CD4-positive, alpha-beta T cell (primary cell): Measurements from ENCODE around the gene ARMH3. TPM values are rescaled to one million over a fixed set of nuclear protein-coding genes. Genes with fewer than 3 reads are reported as not detected.

ENCODE experiments used
- ATAC-seq: fragments of 200-7000 bp; cut with Tn5 transposase; one replicate; pipeline ENCODE4 v1.10.0; 2022; ENCODE audit warnings: mild to moderate bottlenecking; ENCODE audit not compliant: poor library complexity
- CTCF ChIA-PET: fragments of 350-600 bp; sonication (Branson Sonifier 250); formaldehyde crosslinking; loops from one replicate; lab custom pipeline; 2021; ENCODE audit warnings: antibody characterized with exemption, inconsistent platforms; lab: Charles Lee
- POLR2A ChIA-PET: fragments of 350-600 bp; sonication (Branson Sonifier 250); formaldehyde crosslinking; loops from one replicate; lab custom pipeline; 2021; ENCODE audit warnings: antibody characterized with exemption, inconsistent platforms; lab: Charles Lee
- DNase-seq, 14 experiments: peaks; one replicate each; pipeline ENCODE4 v3.0.0-alpha.2; 2013 to 2020; ENCODE audit warnings: mixed read lengths in 2 of 14
- H3K27ac ChIP-seq, 2 donors: one replicate each; pipeline versions ENCODE4 v1.5.1 to v1.7.0; 2013; ENCODE audit warnings: low read length in 2 of 2, low read depth in 1 of 2, mild to moderate bottlenecking in 1 of 2
- H3K27me3 ChIP-seq, 2 experiments: 1 replicate in 1 of 2; 2 replicates in 1 of 2; pipeline versions ENCODE4 v1.6.1 to v1.7.0; 2013; ENCODE audit warnings: low read length in 2 of 2, control low read depth in 1 of 2, mild to moderate bottlenecking in 1 of 2, moderate library complexity in 1 of 2; ENCODE audit not compliant: insufficient read depth in 2 of 2, control insufficient read depth in 1 of 2
- H3K36me3 ChIP-seq: one replicate; pipeline ENCODE4 v1.6.1; 2013; ENCODE audit warnings: low read length, control low read depth; ENCODE audit not compliant: insufficient read depth
- H3K4me1 ChIP-seq: one replicate; pipeline ENCODE4 v1.6.1; 2013; ENCODE audit warnings: low read length, control low read depth; ENCODE audit not compliant: insufficient read depth
- H3K4me3 ChIP-seq: one replicate; pipeline ENCODE4 v1.5.1; 2013; ENCODE audit warnings: mild to moderate bottlenecking, low read length, moderate library complexity
- H3K9me3 ChIP-seq, 2 experiments: 1 replicate in 1 of 2; 2 replicates in 1 of 2; pipeline versions ENCODE4 v1.6.1 to v1.7.0; 2013; ENCODE audit warnings: low read length in 2 of 2, mild to moderate bottlenecking in 2 of 2, control low read depth in 1 of 2, moderate library complexity in 1 of 2; ENCODE audit not compliant: control insufficient read depth in 1 of 2, insufficient read depth in 1 of 2
- H3K27ac Mint-ChIP-seq: one replicate; pipeline ENCODE4 v1.8.0; 2020; ENCODE audit warnings: mixed read lengths
- H3K27me3 Mint-ChIP-seq: one replicate; pipeline ENCODE4 v1.8.0; 2021; ENCODE audit warnings: mixed read lengths
- H3K36me3 Mint-ChIP-seq: one replicate; pipeline ENCODE4 v1.8.0; 2021; ENCODE audit warnings: low read depth, mixed read lengths
- H3K4me1 Mint-ChIP-seq: one replicate; pipeline ENCODE4 v1.8.0; 2021; ENCODE audit warnings: low read depth, mixed read lengths
- H3K4me3 Mint-ChIP-seq: one replicate; pipeline ENCODE4 v1.8.0; 2020; ENCODE audit warnings: mild to moderate bottlenecking, mixed read lengths
- H3K9me3 Mint-ChIP-seq: one replicate; pipeline ENCODE4 v1.8.0; 2020; ENCODE audit warnings: mixed read lengths
- CTCF ChIP-seq: fragments of 200-600 bp; IDR thresholded peaks from one replicate; pipeline ENCODE4 v1.8.0; 2022; ENCODE audit warnings: antibody characterized with exemption, mild to moderate bottlenecking
- intact Hi-C, 2 experiments: fragments of 100-400 bp; cut with DNase I in 1 of 2; cut with micrococcal nuclease in 1 of 2; formaldehyde crosslinking; loops; one replicate each; pipeline versions ENCODE4 v1.15.1 to v1.9.0; 2023 to 2025; cut with DNase I, micrococcal nuclease
- total RNA-seq, 174 experiments: library from RNA in 2 of 174; stranded (reverse) in 2 of 174; gene quantifications; one replicate each; pipeline ENCODE4 v1.2.3 and lab custom pipeline; 2021 to 2026

ARMH3 gene
- total RNA-seq, 2 experiments from 2014 or later = 17.7 to 18.9 TPM

GRCh38 chr10:101895781-101896180 lies 160.2 kb downstream of the ARMH3 start:
- Mint-ChIP-seq H3K27me3 (no peaks in the 10 kb centered on the region), H3K9me3 (no peaks in the 10 kb centered on the region), H3K36me3 (peaks cover under 1% of the 10 kb centered on the region), H3K27ac (no peak overlapping the region), H3K4me1 (peaks cover 5% of the 10 kb centered on the region), H3K4me3 (no peak overlapping the region)
- no peak for DNase-seq
- intact Hi-C loops = no loop called here
- H3K27me3 ChIP-seq = no peaks in the 10 kb centered on the region
- no peaks in the 10 kb centered on the region for H3K9me3 ChIP-seq
- H3K4me3 ChIP-seq = no peak overlapping the region
- no peaks in the 10 kb centered on the region for H3K4me1 ChIP-seq
- ChIA-PET CTCF (interaction anchor here (0.6 kb wide), 1 partner anchor 996 kb away, joined by 5 read pairs; no protein-coding TSS in a partner anchor), POLR2A (interaction anchor here (0.6 kb wide), 1 partner anchor 112 kb away, joined by 4 read pairs; no protein-coding TSS in a partner anchor)
- no peak for ATAC-seq
- TF ChIP-seq CTCF = no peak
- H3K36me3 ChIP-seq = no peaks in the 10 kb centered on the region
- no peak overlapping the region for H3K27ac ChIP-seq

GRCh38 chr10:101894742-101895141 lies 161.2 kb downstream of the ARMH3 start:
- CTCF ChIA-PET = no interaction called here

DNA sequence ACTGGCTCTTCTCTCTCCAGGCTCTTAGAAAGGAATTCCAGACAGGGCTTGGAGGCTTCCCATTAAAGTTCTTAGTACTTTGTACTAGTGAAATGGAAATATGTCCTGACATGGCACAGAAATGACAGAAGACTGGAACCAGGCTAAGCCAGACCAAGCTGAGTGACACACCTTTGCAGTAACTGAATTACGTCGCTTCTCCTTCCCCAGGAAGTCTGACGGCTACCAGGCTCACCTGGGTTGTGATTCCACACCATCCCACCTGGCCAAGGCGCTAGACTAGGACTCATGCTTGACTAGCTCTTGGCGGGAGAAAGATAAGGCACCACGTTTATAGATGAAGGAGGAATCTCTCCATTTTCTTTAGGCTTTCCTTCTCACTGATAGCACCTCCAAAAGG lies 161.7 kb downstream of the ARMH3 start:
- ChIA-PET POLR2A (no interaction called here), CTCF (no interaction called here)
- no peak for TF ChIP-seq CTCF
- Mint-ChIP-seq H3K4me1 (no peaks in the 10 kb centered on the region), H3K4me3 (no peak overlapping the region), H3K9me3 (no peaks in the 10 kb centered on the region), H3K27me3 (no peaks in the 10 kb centered on the region), H3K36me3 (peaks cover 7% of the 10 kb centered on the region), H3K27ac (no peak overlapping the region)
- H3K9me3 ChIP-seq = no peaks in the 10 kb centered on the region
- ATAC-seq (no peak), DNase-seq (no peak)
- no peaks in the 10 kb centered on the region for H3K27me3 ChIP-seq
- no peak overlapping the region for H3K4me3 ChIP-seq
- intact Hi-C loops = no loop called here
- no peaks in the 10 kb centered on the region for H3K4me1 ChIP-seq
- H3K36me3 ChIP-seq = no peaks in the 10 kb centered on the region
- no peak overlapping the region for H3K27ac ChIP-seq

More at GRCh38 chr10:101894742-101895141, 161.2 kb downstream of the ARMH3 start:
- ATAC-seq = no peak
- Histone ChIP-seq H3K36me3 (no peaks in the 10 kb centered on the region), H3K27me3 (no peaks in the 10 kb centered on the region), H3K9me3 (no peaks in the 10 kb centered on the region), H3K4me1 (no peaks in the 10 kb centered on the region), H3K4me3 (no peak overlapping the region), H3K27ac (no peak overlapping the region)
- H3K27ac Mint-ChIP-seq = no peak overlapping the region
- no peak overlapping the region for H3K4me3 Mint-ChIP-seq
- H3K9me3 Mint-ChIP-seq = no peaks in the 10 kb centered on the region
- no peaks in the 10 kb centered on the region for H3K27me3 Mint-ChIP-seq
- no peaks in the 10 kb centered on the region for H3K4me1 Mint-ChIP-seq
- intact Hi-C loops = no loop called here
- no peak for DNase-seq
- peaks cover 3% of the 10 kb centered on the region for H3K36me3 Mint-ChIP-seq
- no peak for TF ChIP-seq CTCF
- POLR2A ChIA-PET = no interaction called here
